ENCODE results near the gene GPR132. TPM values are rescaled to one million over a fixed set of nuclear protein-coding genes. Genes with fewer than 3 reads are reported as not detected.

Gene GPR132
- total and polyA plus RNA-seq, 2 of the 13 experiments (the other 11 are each of a cell fraction or from before 2014, with no cell fraction given): not detected

DNA sequence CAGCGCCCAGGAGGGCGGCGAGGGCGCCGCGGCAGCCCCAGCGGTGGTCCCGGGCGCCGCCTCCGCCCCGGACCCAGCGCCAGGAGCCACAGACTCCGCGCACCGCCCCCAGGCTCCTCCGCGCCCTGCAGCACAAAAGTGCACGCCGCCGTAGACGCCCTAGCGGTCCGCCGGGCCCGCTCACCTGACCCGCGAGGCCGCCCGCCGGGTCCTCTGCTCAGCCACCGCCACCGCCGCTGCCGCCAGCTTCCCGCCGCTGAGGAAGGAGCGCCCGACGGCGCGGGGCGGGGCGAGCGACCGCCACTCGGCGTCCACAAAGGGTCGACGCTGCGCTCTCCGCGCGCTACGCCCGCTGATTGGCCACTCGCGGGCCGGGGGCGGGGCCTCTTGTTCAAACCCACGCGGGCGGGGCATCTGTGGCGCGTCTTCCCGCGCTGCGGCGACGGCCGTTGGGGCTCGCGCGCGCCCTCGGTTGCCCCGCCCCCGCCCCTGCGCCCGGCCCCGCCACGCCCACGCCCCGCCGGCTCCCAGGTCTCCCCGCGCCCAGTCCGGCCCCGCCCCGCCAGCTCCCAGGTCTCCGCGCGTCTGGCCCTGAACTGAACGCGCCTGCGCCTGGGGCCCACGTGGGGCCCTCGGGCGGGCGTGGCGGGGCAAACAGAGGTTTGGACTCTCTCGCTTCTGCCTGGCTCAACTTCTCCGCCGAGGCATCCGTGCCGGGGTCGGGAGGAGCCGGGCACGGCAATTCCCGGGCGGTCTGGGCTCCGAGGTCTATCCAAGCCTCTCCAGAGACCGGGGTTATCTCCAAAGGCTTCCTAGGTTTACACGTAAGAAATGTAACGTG, 44.2 kb downstream of the GPR132 start, which contains the start of gene CDCA4 (continued):
- TF ChIP-seq, protein P1, sequence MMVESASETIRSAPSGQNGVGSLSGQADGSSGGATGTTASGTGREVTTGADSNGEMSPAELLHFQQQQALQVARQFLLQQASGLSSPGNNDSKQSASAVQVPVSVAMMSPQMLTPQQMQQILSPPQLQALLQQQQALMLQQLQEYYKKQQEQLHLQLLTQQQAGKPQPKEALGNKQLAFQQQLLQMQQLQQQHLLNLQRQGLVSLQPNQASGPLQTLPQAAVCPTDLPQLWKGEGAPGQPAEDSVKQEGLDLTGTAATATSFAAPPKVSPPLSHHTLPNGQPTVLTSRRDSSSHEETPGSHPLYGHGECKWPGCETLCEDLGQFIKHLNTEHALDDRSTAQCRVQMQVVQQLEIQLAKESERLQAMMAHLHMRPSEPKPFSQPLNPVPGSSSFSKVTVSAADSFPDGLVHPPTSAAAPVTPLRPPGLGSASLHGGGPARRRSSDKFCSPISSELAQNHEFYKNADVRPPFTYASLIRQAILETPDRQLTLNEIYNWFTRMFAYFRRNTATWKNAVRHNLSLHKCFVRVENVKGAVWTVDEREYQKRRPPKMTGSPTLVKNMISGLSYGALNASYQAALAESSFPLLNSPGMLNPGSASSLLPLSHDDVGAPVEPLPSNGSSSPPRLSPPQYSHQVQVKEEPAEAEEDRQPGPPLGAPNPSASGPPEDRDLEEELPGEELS (CRISPR knock-in tag; IDR thresholded peaks at IDR 0.05): no peak
- TF ChIP-seq, protein P2, sequence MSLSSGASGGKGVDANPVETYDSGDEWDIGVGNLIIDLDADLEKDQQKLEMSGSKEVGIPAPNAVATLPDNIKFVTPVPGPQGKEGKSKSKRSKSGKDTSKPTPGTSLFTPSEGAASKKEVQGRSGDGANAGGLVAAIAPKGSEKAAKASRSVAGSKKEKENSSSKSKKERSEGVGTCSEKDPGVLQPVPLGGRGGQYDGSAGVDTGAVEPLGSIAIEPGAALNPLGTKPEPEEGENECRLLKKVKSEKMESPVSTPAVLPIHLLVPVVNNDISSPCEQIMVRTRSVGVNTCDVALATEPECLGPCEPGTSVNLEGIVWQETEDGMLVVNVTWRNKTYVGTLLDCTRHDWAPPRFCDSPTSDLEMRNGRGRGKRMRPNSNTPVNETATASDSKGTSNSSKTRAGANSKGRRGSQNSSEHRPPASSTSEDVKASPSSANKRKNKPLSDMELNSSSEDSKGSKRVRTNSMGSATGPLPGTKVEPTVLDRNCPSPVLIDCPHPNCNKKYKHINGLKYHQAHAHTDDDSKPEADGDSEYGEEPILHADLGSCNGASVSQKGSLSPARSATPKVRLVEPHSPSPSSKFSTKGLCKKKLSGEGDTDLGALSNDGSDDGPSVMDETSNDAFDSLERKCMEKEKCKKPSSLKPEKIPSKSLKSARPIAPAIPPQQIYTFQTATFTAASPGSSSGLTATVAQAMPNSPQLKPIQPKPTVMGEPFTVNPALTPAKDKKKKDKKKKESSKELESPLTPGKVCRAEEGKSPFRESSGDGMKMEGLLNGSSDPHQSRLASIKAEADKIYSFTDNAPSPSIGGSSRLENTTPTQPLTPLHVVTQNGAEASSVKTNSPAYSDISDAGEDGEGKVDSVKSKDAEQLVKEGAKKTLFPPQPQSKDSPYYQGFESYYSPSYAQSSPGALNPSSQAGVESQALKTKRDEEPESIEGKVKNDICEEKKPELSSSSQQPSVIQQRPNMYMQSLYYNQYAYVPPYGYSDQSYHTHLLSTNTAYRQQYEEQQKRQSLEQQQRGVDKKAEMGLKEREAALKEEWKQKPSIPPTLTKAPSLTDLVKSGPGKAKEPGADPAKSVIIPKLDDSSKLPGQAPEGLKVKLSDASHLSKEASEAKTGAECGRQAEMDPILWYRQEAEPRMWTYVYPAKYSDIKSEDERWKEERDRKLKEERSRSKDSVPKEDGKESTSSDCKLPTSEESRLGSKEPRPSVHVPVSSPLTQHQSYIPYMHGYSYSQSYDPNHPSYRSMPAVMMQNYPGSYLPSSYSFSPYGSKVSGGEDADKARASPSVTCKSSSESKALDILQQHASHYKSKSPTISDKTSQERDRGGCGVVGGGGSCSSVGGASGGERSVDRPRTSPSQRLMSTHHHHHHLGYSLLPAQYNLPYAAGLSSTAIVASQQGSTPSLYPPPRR (CRISPR knock-in tag; IDR thresholded peaks at IDR 0.05; ENCODE audit: borderline replicate concordance): peak; percentile 18; the same call in 1 of the 2 replicates
- no peak for TF ChIP-seq NONO (IDR thresholded peaks at IDR 0.05)
- TF ChIP-seq NONO (CRISPR knock-in tag; conservative IDR thresholded peaks at IDR 0.05): no peak
- TF ChIP-seq ZNF343 (CRISPR knock-in tag; IDR thresholded peaks at IDR 0.05): no peak
- no peak for TF ChIP-seq SIX1 (CRISPR knock-in tag; IDR thresholded peaks at IDR 0.05; ENCODE audit: borderline replicate concordance)
- TF ChIP-seq ZNF772 (CRISPR knock-in tag; IDR thresholded peaks at IDR 0.05): peak; percentile 62; the same call in 1 of the 2 replicates
- TF ChIP-seq, protein P3, sequence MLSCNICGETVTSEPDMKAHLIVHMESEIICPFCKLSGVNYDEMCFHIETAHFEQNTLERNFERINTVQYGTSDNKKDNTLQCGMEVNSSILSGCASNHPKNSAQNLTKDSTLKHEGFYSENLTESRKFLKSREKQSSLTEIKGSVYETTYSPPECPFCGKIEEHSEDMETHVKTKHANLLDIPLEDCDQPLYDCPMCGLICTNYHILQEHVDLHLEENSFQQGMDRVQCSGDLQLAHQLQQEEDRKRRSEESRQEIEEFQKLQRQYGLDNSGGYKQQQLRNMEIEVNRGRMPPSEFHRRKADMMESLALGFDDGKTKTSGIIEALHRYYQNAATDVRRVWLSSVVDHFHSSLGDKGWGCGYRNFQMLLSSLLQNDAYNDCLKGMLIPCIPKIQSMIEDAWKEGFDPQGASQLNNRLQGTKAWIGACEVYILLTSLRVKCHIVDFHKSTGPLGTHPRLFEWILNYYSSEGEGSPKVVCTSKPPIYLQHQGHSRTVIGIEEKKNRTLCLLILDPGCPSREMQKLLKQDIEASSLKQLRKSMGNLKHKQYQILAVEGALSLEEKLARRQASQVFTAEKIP (CRISPR knock-in tag; IDR thresholded peaks at IDR 0.05; ENCODE audit: borderline replicate concordance): no peak
- no peak for TF ChIP-seq WIZ (CRISPR knock-in tag; IDR thresholded peaks at IDR 0.05)
- no peak for TF ChIP-seq ZNF329 (CRISPR knock-in tag; IDR thresholded peaks at IDR 0.05; ENCODE audit: low read depth)
- peak; percentile 70; the same call in 1 of the 2 replicates for TF ChIP-seq ZSCAN31 (CRISPR knock-in tag; IDR thresholded peaks at IDR 0.05; ENCODE audit: low read depth)
- TF ChIP-seq, protein P4, sequence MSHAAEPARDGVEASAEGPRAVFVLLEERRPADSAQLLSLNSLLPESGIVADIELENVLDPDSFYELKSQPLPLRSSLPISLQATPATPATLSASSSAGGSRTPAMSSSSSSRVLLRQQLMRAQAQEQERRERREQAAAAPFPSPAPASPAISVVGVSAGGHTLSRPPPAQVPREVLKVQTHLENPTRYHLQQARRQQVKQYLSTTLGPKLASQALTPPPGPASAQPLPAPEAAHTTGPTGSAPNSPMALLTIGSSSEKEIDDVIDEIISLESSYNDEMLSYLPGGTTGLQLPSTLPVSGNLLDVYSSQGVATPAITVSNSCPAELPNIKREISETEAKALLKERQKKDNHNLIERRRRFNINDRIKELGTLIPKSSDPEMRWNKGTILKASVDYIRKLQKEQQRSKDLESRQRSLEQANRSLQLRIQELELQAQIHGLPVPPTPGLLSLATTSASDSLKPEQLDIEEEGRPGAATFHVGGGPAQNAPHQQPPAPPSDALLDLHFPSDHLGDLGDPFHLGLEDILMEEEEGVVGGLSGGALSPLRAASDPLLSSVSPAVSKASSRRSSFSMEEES (CRISPR knock-in tag; IDR thresholded peaks at IDR 0.05): no peak; the same call in 1 of the 2 replicates
- TF ChIP-seq ZNF263 (CRISPR knock-in tag; IDR thresholded peaks at IDR 0.05): no peak
- no peak for TF ChIP-seq ARID2 (CRISPR knock-in tag; IDR thresholded peaks at IDR 0.05; ENCODE audit: borderline replicate concordance)
- no peak for TF ChIP-seq GATAD2A (CRISPR knock-in tag; IDR thresholded peaks at IDR 0.05)
- TF ChIP-seq ZNF788 (CRISPR knock-in tag; IDR thresholded peaks at IDR 0.05; ENCODE audit: borderline replicate concordance): 0 out of 2 replicates have a peak, but pooled peaks have one; percentile 29
- TF ChIP-seq NFIC (IDR thresholded peaks at IDR 0.05; ENCODE audit: low read length): no peak; the same call in 1 of the 2 replicates
- no peak for TF ChIP-seq RARG (CRISPR knock-in tag; IDR thresholded peaks at IDR 0.05; ENCODE audit: low read depth)
- TF ChIP-seq ZNF672 (CRISPR knock-in tag; IDR thresholded peaks at IDR 0.05): no peak
- TF ChIP-seq FOXP1 (IDR thresholded peaks at IDR 0.05): no peak
- TF ChIP-seq FOXP1 (CRISPR knock-in tag; IDR thresholded peaks at IDR 0.05): no peak

Data from HepG2 (cell line).